Activated naive CD4-positive, alpha-beta T cell treated with anti-CD3 and anti-CD28 coated beads, Interleukin-2, amount 50 U/mL, for 72 hours (primary cell): ENCODE measurements around the gene PLAU. TPM values are rescaled to one million over a fixed set of nuclear protein-coding genes. Genes with fewer than 3 reads are reported as not detected.
"Not testable (repeated sequence)": the region's sequence is repeated elsewhere in the genome, so short reads cannot be mapped to it uniquely, and the experiment has no call there.

ENCODE experiments used
- ATAC-seq, 2 donors: fragments of 150-1000 bp; cut with Tn5 transposase; 2 replicates each; pipeline ENCODE4 v1.10.0; 2021; ENCODE audit warnings: mild to moderate bottlenecking in 2 of 2, moderate library complexity in 2 of 2
- DNase-seq, 2 donors: peaks; one replicate each; pipeline ENCODE4 v3.0.0; 2021 to 2022; ENCODE audit warnings: low spot score in 2 of 2
- H3K27ac Mint-ChIP-seq, 2 donors: one replicate each; pipeline ENCODE4 v1.8.0; 2022; ENCODE audit warnings: mild to moderate bottlenecking in 2 of 2, mixed read lengths in 2 of 2
- H3K36me3 Mint-ChIP-seq, 2 donors: one replicate each; pipeline ENCODE4 v1.8.0; 2022; ENCODE audit warnings: mixed read lengths in 2 of 2
- H3K9me3 Mint-ChIP-seq, 2 donors: one replicate each; pipeline ENCODE4 v1.8.0; 2022; ENCODE audit warnings: mixed read lengths in 2 of 2
- total RNA-seq, 2 donors: library from RNA; stranded (reverse); gene quantifications; one replicate each; pipeline ENCODE4 v1.2.3, GENCODE V29; 2022

Gene PLAU
- total RNA-seq, 2 donors from 2014 or later: 0.14 to 0.39 TPM

- no peak for ATAC-seq
- H3K27ac Mint-ChIP-seq: no peak overlapping the region
- peaks cover 0 to 6% of the 10 kb centered on the region in 2 donors for H3K36me3 Mint-ChIP-seq
Measured at GRCh38 chr10:73923935-73924598, 13.1 kb downstream of the PLAU start.

GRCh38 chr10:73924935-73925334 is 14.0 kb downstream of the PLAU start:
- H3K36me3 Mint-ChIP-seq: peaks cover 0 to 4% of the 10 kb centered on the region in 2 donors
- DNase-seq (no peak), ATAC-seq (no peak)
- no peaks in the 10 kb centered on the region for H3K9me3 Mint-ChIP-seq
- no peak overlapping the region for H3K27ac Mint-ChIP-seq

More at GRCh38 chr10:73923935-73924598, 13.1 kb downstream of the PLAU start:
- no peak for DNase-seq
- no peaks in the 10 kb centered on the region for H3K9me3 Mint-ChIP-seq

- H3K36me3 Mint-ChIP-seq: no peaks in the 10 kb centered on the region
- no peak for ATAC-seq
- H3K27ac Mint-ChIP-seq: no peak overlapping the region
- DNase-seq: no peak
- no peaks in the 10 kb centered on the region for H3K9me3 Mint-ChIP-seq
Measured at GRCh38 chr10:73925539-73925938, 14.6 kb downstream of the PLAU start.

GRCh38 chr10:73926152-73926764 is 15.3 kb downstream of the PLAU start:
- Mint-ChIP-seq H3K27ac (no peak overlapping the region), H3K9me3 (no peaks in the 10 kb centered on the region), H3K36me3 (no peaks in the 10 kb centered on the region)
- ATAC-seq (no peak), DNase-seq (no peak)

- ATAC-seq, H3K9me3 Mint-ChIP-seq, H3K27ac Mint-ChIP-seq, DNase-seq, H3K36me3 Mint-ChIP-seq: not testable (repeated sequence)
Measured at GRCh38 chr10:73930630-73931327, 19.8 kb downstream of the PLAU start.

GRCh38 chr10:73931767-73932619 is 21.1 kb downstream of the PLAU start:
- Mint-ChIP-seq H3K9me3 (no peaks in the 10 kb centered on the region), H3K36me3 (no peaks in the 10 kb centered on the region), H3K27ac (peak overlapping the region; percentile 59 to 63)
- ATAC-seq (peak; percentile 92 to 96), DNase-seq (peak; percentile 56 to 80)

GRCh38 chr10:73932620-73933112 is 21.7 kb downstream of the PLAU start:
- Mint-ChIP-seq H3K9me3 (no peaks in the 10 kb centered on the region), H3K27ac (peak overlapping the region; percentile 45 to 59), H3K36me3 (no peaks in the 10 kb centered on the region)
- DNase-seq (no peak), ATAC-seq (peak in 1 of 2 donors; percentile 56)

GRCh38 chr10:73934074-73934473 is 23.1 kb downstream of the PLAU start:
- DNase-seq: no peak

GRCh38 chr10:73935895-73936294 is 25.0 kb downstream of the PLAU start:
- H3K9me3 Mint-ChIP-seq: no peaks in the 10 kb centered on the region
- no peaks in the 10 kb centered on the region for H3K36me3 Mint-ChIP-seq
- no peak for DNase-seq
- ATAC-seq: no peak
- H3K27ac Mint-ChIP-seq: peak overlapping the region in 1 of 2 donors; percentile 11

More at GRCh38 chr10:73934074-73934473, 23.1 kb downstream of the PLAU start:
- no peak for ATAC-seq
- H3K27ac Mint-ChIP-seq: no peak overlapping the region
- H3K36me3 Mint-ChIP-seq: no peaks in the 10 kb centered on the region
- H3K9me3 Mint-ChIP-seq: no peaks in the 10 kb centered on the region

GRCh38 chr10:73937333-73938043 is 26.6 kb downstream of the PLAU start:
- Mint-ChIP-seq H3K27ac (no peak overlapping the region), H3K36me3 (no peaks in the 10 kb centered on the region), H3K9me3 (no peaks in the 10 kb centered on the region)
- DNase-seq (no peak), ATAC-seq (no peak)

GRCh38 chr10:73940634-73941221 is 29.8 kb downstream of the PLAU start:
- peak; percentile 100 for ATAC-seq
- H3K36me3 Mint-ChIP-seq: no peaks in the 10 kb centered on the region
- DNase-seq: peak; percentile 84 to 92
- no peaks in the 10 kb centered on the region for H3K9me3 Mint-ChIP-seq
- H3K27ac Mint-ChIP-seq: peak overlapping the region in 1 of 2 donors; percentile 14

GRCh38 chr10:73941300-73941699 is 30.4 kb downstream of the PLAU start:
- DNase-seq (no peak), ATAC-seq (no peak)
- Mint-ChIP-seq H3K9me3 (no peaks in the 10 kb centered on the region), H3K27ac (peak overlapping the region in 1 of 2 donors; percentile 14), H3K36me3 (no peaks in the 10 kb centered on the region)

GRCh38 chr10:73944356-73945100 is 33.6 kb downstream of the PLAU start:
- no peaks in the 10 kb centered on the region for H3K36me3 Mint-ChIP-seq
- DNase-seq: no peak
- no peak overlapping the region for H3K27ac Mint-ChIP-seq
- no peak for ATAC-seq
- H3K9me3 Mint-ChIP-seq: no peaks in the 10 kb centered on the region

- no peak for ATAC-seq
- Mint-ChIP-seq H3K9me3 (no peaks in the 10 kb centered on the region), H3K27ac (no peak overlapping the region), H3K36me3 (no peaks in the 10 kb centered on the region)
- DNase-seq: no peak
Measured at GRCh38 chr10:73946253-73947145, 35.6 kb downstream of the PLAU start.
